HG03354 (cell line): Measurements from ENCODE around the gene CYP46A1.

ENCODE experiments used
- ATAC-seq: cut with Tn5 transposase; IDR thresholded peaks from one replicate; pipeline ENCODE4 v1.9.1; 2021; ENCODE audit warnings: mild to moderate bottlenecking; ENCODE audit not compliant: unreplicated experiment, poor library complexity, severe bottlenecking

CYP46A1 gene

GRCh38 chr14:99671235-99672224 lies 12.6 kb upstream of the CYP46A1 start:
- no peak for ATAC-seq

DNA sequence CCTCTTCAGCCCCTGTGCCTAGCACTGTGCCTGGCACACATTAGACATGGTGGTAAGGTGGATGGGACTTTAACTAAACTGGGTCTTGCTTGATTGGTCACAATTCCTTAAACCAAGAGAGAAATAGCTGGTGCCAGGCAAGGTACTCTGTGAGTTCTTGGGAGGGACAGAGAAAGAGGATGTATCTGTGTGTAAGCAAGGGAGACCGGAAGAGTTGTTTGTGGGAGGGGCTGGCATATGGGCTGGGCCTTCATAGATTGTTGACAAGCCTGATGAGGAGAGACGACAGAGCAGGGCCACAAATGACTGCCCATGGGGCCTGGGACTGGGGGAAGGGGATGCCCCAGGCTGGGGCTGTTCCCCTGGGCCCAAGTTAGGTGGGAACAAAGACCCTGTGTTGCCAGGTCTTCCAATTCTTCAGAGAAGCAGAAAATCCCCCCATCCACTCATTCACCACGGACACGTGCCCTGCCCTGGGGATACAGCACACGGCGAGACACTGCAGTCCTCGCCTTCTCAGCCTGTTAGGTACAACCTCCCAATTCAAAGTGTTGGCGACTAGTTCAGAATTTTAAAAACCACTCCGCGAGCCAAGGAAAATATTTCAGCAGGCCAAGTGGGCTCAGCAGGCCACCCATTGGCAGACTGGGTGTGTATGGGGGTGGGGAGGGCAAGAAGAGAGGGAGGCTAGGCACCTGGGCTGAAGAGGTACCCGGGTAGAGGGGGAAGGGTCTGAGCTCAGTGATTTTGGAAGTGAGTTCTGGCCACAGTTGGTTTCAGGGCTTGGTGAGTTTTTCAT lies 11.4 kb upstream of the CYP46A1 start:
- ATAC-seq: peak; percentile 64

- ATAC-seq: no peak
Measured at GRCh38 chr14:99673305-99674063, 10.6 kb upstream of the CYP46A1 start.

DNA sequence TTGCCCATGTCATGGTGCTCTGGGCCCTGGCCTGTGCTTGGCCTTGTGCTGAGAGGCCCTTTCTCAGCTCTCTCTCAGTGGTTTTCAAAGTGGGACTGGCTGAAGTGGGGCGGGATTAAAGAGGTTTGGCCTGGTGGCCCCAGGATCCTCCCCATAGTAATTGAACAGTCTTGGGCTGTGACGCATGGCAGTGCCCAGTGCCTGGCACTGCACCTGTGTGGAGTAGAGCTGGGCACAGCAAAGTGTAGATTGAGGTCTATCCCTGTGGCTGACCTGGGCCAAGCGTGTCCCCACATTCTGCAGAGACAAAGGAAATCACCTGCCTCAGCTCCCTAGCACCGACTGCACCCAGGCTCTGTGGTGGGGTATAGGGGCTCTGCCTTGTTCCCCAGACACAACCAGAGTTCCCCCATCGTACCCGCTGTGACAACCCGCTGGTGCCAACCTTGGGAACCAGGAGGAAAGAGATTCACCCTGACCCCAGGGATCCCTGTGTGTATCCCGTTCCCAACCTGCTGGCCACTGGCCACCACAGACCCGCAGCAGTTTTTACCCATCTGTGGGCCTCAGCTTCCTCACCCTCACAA lies 9.9 kb upstream of the CYP46A1 start:
- ATAC-seq: no peak

DNA sequence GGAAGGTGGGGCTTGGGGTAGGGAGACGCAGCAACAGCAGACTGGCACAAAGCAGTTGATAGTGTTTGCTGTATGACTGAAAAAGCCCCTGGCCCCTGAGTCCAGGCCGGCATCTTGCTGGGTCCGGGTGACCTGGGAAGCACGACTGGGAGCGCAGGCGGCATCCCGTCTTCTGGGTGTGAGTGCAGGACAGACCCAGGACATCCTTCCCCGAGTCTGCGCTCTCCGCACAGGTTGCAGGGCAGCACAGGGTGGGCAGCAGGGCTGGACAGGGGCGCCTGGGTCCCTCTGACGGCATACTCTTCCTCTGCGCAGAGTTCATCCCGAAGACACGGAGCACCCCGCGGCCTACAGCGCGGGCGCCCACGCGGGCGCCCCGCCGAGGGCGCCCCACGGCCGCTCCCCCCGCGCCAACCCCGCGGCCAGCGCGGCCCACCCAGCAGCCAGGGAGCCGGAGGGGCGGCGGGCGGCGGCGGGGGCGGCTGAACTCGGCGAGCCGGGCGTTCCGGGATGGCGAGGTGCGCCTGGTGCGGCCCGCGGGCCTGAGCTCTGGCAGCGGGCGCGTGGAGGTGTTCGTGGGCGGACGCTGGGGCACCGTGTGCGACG lies 9.2 kb upstream of the CYP46A1 start:
- no peak for ATAC-seq

DNA sequence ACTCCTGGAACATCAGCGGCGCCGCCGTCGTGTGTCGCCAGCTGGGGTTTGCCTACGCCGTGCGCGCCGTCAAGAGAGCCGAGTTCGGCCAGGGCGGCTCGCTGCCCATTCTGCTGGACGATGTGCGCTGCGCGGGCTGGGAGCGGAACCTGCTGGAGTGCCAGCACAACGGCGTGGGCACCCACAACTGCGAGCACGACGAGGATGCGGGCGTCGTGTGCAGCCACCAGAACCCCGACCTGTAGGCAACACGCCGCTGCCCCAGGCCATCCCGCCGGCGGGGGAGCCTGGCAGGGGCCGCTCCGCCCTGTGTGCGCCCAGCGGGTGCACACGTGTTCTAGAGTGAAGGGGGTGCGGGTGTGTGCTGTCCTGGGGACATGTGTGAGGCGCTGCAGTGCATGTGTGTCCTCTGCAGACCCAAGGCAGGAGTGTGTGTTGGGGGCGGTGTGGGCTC lies 8.7 kb upstream of the CYP46A1 start:
- ATAC-seq: no peak

GRCh38 chr14:99675951-99676350 lies 8.1 kb upstream of the CYP46A1 start:
- ATAC-seq: no peak

- no peak for ATAC-seq
Measured at GRCh38 chr14:99676657-99677056, 7.4 kb upstream of the CYP46A1 start.

- ATAC-seq: no peak
Measured at GRCh38 chr14:99677231-99678140, 6.6 kb upstream of the CYP46A1 start.

GRCh38 chr14:99678198-99678597 lies 5.9 kb upstream of the CYP46A1 start:
- ATAC-seq: no peak

DNA sequence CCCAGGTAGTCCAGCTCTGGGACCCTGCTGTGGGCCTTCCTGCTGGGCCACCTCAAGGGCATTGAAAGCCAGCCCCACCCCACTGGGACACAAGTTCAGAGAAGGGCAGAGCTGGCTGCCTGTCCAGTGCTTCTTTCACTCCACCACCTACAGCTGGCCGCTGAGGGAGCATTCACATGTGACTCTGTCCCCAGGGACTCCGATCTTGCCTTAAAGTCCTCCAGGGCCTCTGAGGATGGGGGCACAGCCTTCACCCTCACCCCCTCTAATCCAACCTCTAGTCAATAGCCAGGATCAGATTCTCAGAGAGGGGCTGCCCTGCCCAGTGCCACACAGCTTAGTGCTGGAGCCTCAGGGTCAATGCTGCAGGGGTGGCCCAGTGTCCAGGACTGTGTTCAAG lies 5.0 kb upstream of the CYP46A1 start:
- no peak for ATAC-seq

GRCh38 chr14:99679543-99679942 lies 4.6 kb upstream of the CYP46A1 start:
- no peak for ATAC-seq

DNA sequence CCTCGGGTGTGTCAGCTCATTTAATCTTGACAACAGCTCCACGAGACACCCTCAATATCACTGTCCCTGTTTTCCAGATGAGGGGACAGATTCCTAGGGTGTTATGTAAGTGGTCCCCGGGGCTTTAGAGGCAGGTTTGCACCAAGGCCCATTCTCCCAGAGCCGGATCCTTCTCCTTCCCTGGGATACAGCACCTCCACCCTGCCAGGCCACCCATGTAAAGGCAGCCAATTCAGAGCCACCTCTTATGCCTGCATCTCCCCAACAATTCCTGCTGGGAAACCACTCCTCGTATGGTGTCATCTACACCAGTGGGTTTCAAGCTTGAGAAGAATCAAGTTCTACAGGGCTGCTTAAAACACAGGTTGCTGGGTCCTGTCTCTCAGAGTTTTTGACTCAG lies 4.1 kb upstream of the CYP46A1 start:
- ATAC-seq: no peak

- ATAC-seq: no peak
Measured at GRCh38 chr14:99681101-99681831, 2.8 kb upstream of the CYP46A1 start.

- ATAC-seq: no peak
Measured at GRCh38 chr14:99681832-99682148, 2.3 kb upstream of the CYP46A1 start.

DNA sequence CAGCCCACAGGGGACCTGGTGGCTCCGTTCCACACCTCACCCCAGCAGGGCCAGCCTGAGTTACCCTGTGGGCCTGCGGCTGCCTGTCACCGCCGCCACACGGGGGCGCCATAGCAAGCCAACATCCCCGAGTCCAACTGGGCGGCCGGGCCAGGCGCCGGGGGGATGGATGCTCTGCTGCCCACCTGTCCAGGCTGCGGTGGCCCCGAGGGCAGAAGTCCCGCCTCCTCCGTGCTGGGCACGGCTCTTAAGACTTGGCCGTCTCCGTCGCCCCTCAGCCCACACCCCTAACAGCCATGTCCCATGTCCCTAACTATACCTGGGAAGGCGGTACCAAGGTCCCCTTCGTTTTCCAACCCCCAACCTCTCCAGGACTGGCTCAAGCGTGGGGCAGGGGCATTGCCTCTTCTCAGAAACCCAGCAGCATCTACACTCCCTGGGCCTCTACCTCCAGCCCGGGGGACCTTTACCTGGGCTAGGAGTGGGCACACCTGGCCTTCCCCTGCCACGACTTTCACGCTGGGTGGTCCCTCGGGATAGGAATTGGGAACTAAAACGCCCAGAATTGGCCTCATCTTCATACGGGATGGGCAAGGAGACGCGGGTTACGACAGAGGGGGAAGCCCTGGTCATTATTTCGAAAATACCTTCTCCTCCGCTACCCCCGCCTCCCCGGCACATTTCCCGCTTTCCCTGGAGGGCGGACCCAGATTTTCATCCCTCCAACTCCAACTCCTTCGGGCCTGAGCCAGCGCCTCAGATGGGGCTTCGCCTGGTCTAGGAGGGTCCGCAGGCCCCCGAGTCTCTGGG lies 1.1 kb upstream of the CYP46A1 start:
- peak; percentile 45 for ATAC-seq

- peak; percentile 36 for ATAC-seq
Measured at GRCh38 chr14:99684410-99684934, 374 bp downstream of the CYP46A1 start.
